Measurements from ENCODE around the gene ORM1.

ORM1 gene

GRCh38 chr9:114276908-114277821, 45.7 kb upstream of the ORM1 start:
- no peak for DNase-seq
- no peak for TF ChIP-seq EZH2phosphoT487 (IDR thresholded peaks at IDR 0.05; ENCODE audit: low read length)
- no peak for TF ChIP-seq EZH2 (optimal IDR thresholded peaks at IDR 0.05; ENCODE audit: low read depth, low read length)
- TF ChIP-seq CTCF (IDR thresholded peaks at IDR 0.05; ENCODE audit: low read length), result no peak

GRCh38 chr9:114278356-114278755, 44.5 kb upstream of the ORM1 start:
- Histone ChIP-seq H3K9ac (ENCODE audit: low read length) (no peak overlapping the region), H3K4me1 (ENCODE audit: low read length) (peaks cover 12% of the 10 kb centered on the region), H3F3A (ENCODE audit: insufficient read depth, low read length) (no peaks in the 10 kb centered on the region), H3K27me3 (replicated peaks; ENCODE audit: insufficient read depth, low read length) (no peaks in the 10 kb centered on the region; the same call in 1 of the 2 replicates), H4K20me1 (ENCODE audit: insufficient read depth, low read length) (no peaks in the 10 kb centered on the region), H3K36me3 (replicated peaks; ENCODE audit: insufficient read depth, low read length) (no peaks in the 10 kb centered on the region), H3K27ac (ENCODE audit: low read length) (no peak overlapping the region), H3K4me3 (ENCODE audit: low read length) (no peak overlapping the region), H2AFZ (ENCODE audit: low read length) (no peak overlapping the region), H3K9me2 (replicated peaks; ENCODE audit: insufficient read depth, low read length) (no peaks in the 10 kb centered on the region), H3K79me2 (ENCODE audit: low read length) (no peaks in the 10 kb centered on the region), H3K9me3 (replicated peaks; ENCODE audit: insufficient read depth, low read length) (no peaks in the 10 kb centered on the region), H3K4me2 (ENCODE audit: low read depth, low read length) (no peak overlapping the region)
- DNase-seq, result no peak
- no peak for TF ChIP-seq EZH2 (optimal IDR thresholded peaks at IDR 0.05; ENCODE audit: low read depth, low read length)
- no peak for TF ChIP-seq CTCF (IDR thresholded peaks at IDR 0.05; ENCODE audit: low read length)
- TF ChIP-seq EZH2phosphoT487 (IDR thresholded peaks at IDR 0.05; ENCODE audit: low read length), result no peak

More at GRCh38 chr9:114276908-114277821, 45.7 kb upstream of the ORM1 start:
- no peaks in the 10 kb centered on the region for H3K36me3 ChIP-seq (replicated peaks; ENCODE audit: insufficient read depth, low read length)
- no peaks in the 10 kb centered on the region for H3K9me2 ChIP-seq (replicated peaks; ENCODE audit: insufficient read depth, low read length)
- no peak overlapping the region for H3K27ac ChIP-seq (ENCODE audit: low read length)
- no peaks in the 10 kb centered on the region; the same call in 1 of the 2 replicates for H3K27me3 ChIP-seq (replicated peaks; ENCODE audit: insufficient read depth, low read length)
- H3K4me3 ChIP-seq (ENCODE audit: low read length), result no peak overlapping the region
- no peak overlapping the region for H3K4me2 ChIP-seq (ENCODE audit: low read depth, low read length)
- no peak overlapping the region for H3K9ac ChIP-seq (ENCODE audit: low read length)
- H3K4me1 ChIP-seq (ENCODE audit: low read length), result 0 out of 2 replicates have a peak, but pooled peaks cover under 1% of the 10 kb centered on the region
- H4K20me1 ChIP-seq (ENCODE audit: insufficient read depth, low read length), result no peaks in the 10 kb centered on the region
- no peak overlapping the region for H2AFZ ChIP-seq (ENCODE audit: low read length)
- H3K79me2 ChIP-seq (ENCODE audit: low read length), result no peaks in the 10 kb centered on the region
- H3F3A ChIP-seq (ENCODE audit: insufficient read depth, low read length), result no peaks in the 10 kb centered on the region
- no peaks in the 10 kb centered on the region for H3K9me3 ChIP-seq (replicated peaks; ENCODE audit: insufficient read depth, low read length)

- Histone ChIP-seq H3K4me1 (ENCODE audit: low read length) (peaks cover 14% of the 10 kb centered on the region), H4K20me1 (ENCODE audit: insufficient read depth, low read length) (no peaks in the 10 kb centered on the region), H3K79me2 (ENCODE audit: low read length) (no peaks in the 10 kb centered on the region), H3K9ac (ENCODE audit: low read length) (no peak overlapping the region), H2AFZ (ENCODE audit: low read length) (no peak overlapping the region), H3K4me2 (ENCODE audit: low read depth, low read length) (no peak overlapping the region), H3K9me3 (replicated peaks; ENCODE audit: insufficient read depth, low read length) (no peaks in the 10 kb centered on the region), H3F3A (ENCODE audit: insufficient read depth, low read length) (no peaks in the 10 kb centered on the region), H3K36me3 (replicated peaks; ENCODE audit: insufficient read depth, low read length) (no peaks in the 10 kb centered on the region), H3K27me3 (replicated peaks; ENCODE audit: insufficient read depth, low read length) (no peaks in the 10 kb centered on the region; the same call in 1 of the 2 replicates), H3K4me3 (ENCODE audit: low read length) (no peak overlapping the region), H3K27ac (ENCODE audit: low read length) (no peak overlapping the region), H3K9me2 (replicated peaks; ENCODE audit: insufficient read depth, low read length) (no peaks in the 10 kb centered on the region)
- TF ChIP-seq EZH2 (optimal IDR thresholded peaks at IDR 0.05; ENCODE audit: low read depth, low read length), result no peak
- no peak for TF ChIP-seq CTCF (IDR thresholded peaks at IDR 0.05; ENCODE audit: low read length)
- TF ChIP-seq EZH2phosphoT487 (IDR thresholded peaks at IDR 0.05; ENCODE audit: low read length), result no peak
- DNase-seq, result no peak
These were observed 43.9 kb upstream of the ORM1 start for GRCh38 chr9:114278881-114279570.
